Smooth muscle cell (in vitro differentiated cells): ENCODE measurements around the gene CDK9. TPM values are rescaled to one million over a fixed set of nuclear protein-coding genes. Genes with fewer than 3 reads are reported as not detected.

Source experiments
- DNase-seq: peaks from one replicate; lab custom pipeline; 2025; ENCODE audit not compliant: unreplicated experiment; lab: John Stamatoyannopoulos, UW
- H2AFZ ChIP-seq: fragments of 200-600 bp; sonication (generic); 2 replicates; pipeline ENCODE4 v1.6.0; 2016; ENCODE audit warnings: antibody characterized with exemption, low read depth, mild to moderate bottlenecking
- H3F3A ChIP-seq: fragments of 200-600 bp; sonication (generic); 2 replicates; pipeline ENCODE4 v1.6.0; 2017; ENCODE audit warnings: antibody characterized with exemption, low read depth
- H3K27ac ChIP-seq: fragments of 200-600 bp; sonication (generic); 2 replicates; pipeline ENCODE4 v1.5.1; 2016; ENCODE audit warnings: low read depth, mild to moderate bottlenecking
- H3K27me3 ChIP-seq: fragments of 200-600 bp; sonication (generic); 2 replicates; pipeline ENCODE4 v1.6.1; 2016; ENCODE audit warnings: low read depth, mild to moderate bottlenecking
- H3K36me3 ChIP-seq: fragments of 200-600 bp; sonication (generic); 2 replicates; pipeline ENCODE4 v1.5.1; 2016; ENCODE audit warnings: low read depth
- H3K4me1 ChIP-seq: fragments of 200-600 bp; sonication (generic); 2 replicates; pipeline ENCODE4 v1.5.1; 2016; ENCODE audit warnings: low read depth
- H3K4me2 ChIP-seq: fragments of 200-600 bp; sonication (generic); 2 replicates; pipeline ENCODE4 v1.6.0; 2016; ENCODE audit warnings: mild to moderate bottlenecking
- H3K4me3 ChIP-seq: fragments of 200-600 bp; sonication (generic); 2 replicates; pipeline ENCODE4 v1.5.1; 2016; ENCODE audit warnings: mild to moderate bottlenecking
- H3K79me2 ChIP-seq: fragments of 200-600 bp; sonication (generic); 2 replicates; pipeline ENCODE4 v1.6.0; 2016; ENCODE audit warnings: low read depth, mild to moderate bottlenecking
- H3K9ac ChIP-seq: fragments of 200-600 bp; sonication (generic); 2 replicates; pipeline ENCODE4 v1.6.0; 2016; ENCODE audit warnings: low read depth
- H3K9me3 ChIP-seq: fragments of 200-600 bp; sonication (generic); replicated peaks from 2 replicates; pipeline ENCODE4 v1.5.1; 2016; ENCODE audit warnings: low read depth
- H4K20me1 ChIP-seq: fragments of 200-600 bp; sonication (generic); 2 replicates; pipeline ENCODE4 v1.6.0; 2016; ENCODE audit warnings: low read depth
- CTCF ChIP-seq: fragments of 200-600 bp; sonication (generic); IDR thresholded peaks from 2 replicates; pipeline ENCODE4 v1.5.1; 2017; ENCODE audit warnings: borderline replicate concordance, mild to moderate bottlenecking, antibody characterized with exemption; ENCODE audit not compliant: insufficient read depth, poor library complexity, severe bottlenecking
- WGBS: methylation state at CpG from one replicate; pipeline ENCODE4 v1.1.7; 2016; ENCODE audit warnings: low lambda C conversion rate; 5-methylcytosine and 5-hydroxymethylcytosine counted together
- polyA plus RNA-seq: library from polyadenylated mRNA; unstranded; fragments of >200 nt; fragmentation: Nextera tagmentation; extraction: Ambion mirVana; gene quantifications from 2 replicates; pipeline ENCODE4 v1.2.1, GENCODE V29; 2016
- total RNA-seq: library from RNA; depleted of rRNA; stranded (reverse); fragments of >200 nt; gene quantifications from 2 replicates; pipeline ENCODE4 v1.2.3, GENCODE V29; 2014

Gene CDK9
- total and polyA plus RNA-seq, 2 experiments from 2014 or later, result 38.2 to 68.6 TPM

- Histone ChIP-seq H3K4me3 (no peak overlapping the region), H3K27me3 (no peaks in the 10 kb centered on the region), H3K9me3 (no peaks in the 10 kb centered on the region), H4K20me1 (no peaks in the 10 kb centered on the region), H3K27ac (no peak overlapping the region), H3K9ac (no peak overlapping the region), H3K36me3 (no peaks in the 10 kb centered on the region), H3K4me1 (peaks cover 8% of the 10 kb centered on the region), H2AFZ (no peak overlapping the region), H3K4me2 (no peak overlapping the region), H3F3A (no peaks in the 10 kb centered on the region), H3K79me2 (no peaks in the 10 kb centered on the region)
- 93% methylated on average over 5 of the region's 5 CpGs for WGBS
- TF ChIP-seq CTCF, result no peak
- DNase-seq, result no peak
Observed at GRCh38 chr9:127769101-127769500, 16.7 kb upstream of the CDK9 start.

GRCh38 chr9:127769929-127770582, 15.8 kb upstream of the CDK9 start:
- no peak for DNase-seq
- Histone ChIP-seq H3K9ac (no peak overlapping the region), H3K79me2 (no peaks in the 10 kb centered on the region), H3K4me3 (no peak overlapping the region), H3K27me3 (no peaks in the 10 kb centered on the region), H2AFZ (no peak overlapping the region), H3K4me2 (no peak overlapping the region), H3K27ac (no peak overlapping the region), H3K9me3 (no peaks in the 10 kb centered on the region), H3K4me1 (peaks cover 8% of the 10 kb centered on the region), H3K36me3 (no peaks in the 10 kb centered on the region), H3F3A (no peaks in the 10 kb centered on the region), H4K20me1 (no peaks in the 10 kb centered on the region)
- no peak for TF ChIP-seq CTCF
- WGBS, result 92% methylated on average over 4 of the region's 4 CpGs

GRCh38 chr9:127770583-127770904, 15.3 kb upstream of the CDK9 start:
- Histone ChIP-seq H3F3A (no peaks in the 10 kb centered on the region), H3K36me3 (no peaks in the 10 kb centered on the region), H3K9me3 (no peaks in the 10 kb centered on the region), H3K9ac (no peak overlapping the region), H3K4me2 (peak overlapping the region; percentile 86), H3K79me2 (no peaks in the 10 kb centered on the region), H4K20me1 (no peaks in the 10 kb centered on the region), H2AFZ (peak overlapping the region; percentile 58), H3K27ac (no peak overlapping the region), H3K4me1 (peaks cover 8% of the 10 kb centered on the region), H3K27me3 (no peaks in the 10 kb centered on the region), H3K4me3 (peak overlapping the region; percentile 55)
- WGBS, result 57% methylated on average over 3 of the region's 3 CpGs
- TF ChIP-seq CTCF, result no peak
- DNase-seq, result no peak

- 6% methylated on average over 26 of the region's 43 CpGs for WGBS
- H2AFZ ChIP-seq, result peak overlapping the region; percentile 58
- H3K27ac ChIP-seq, result no peak overlapping the region
Observed at GRCh38 chr9:127770905-127771569, 14.8 kb upstream of the CDK9 start.

More at GRCh38 chr9:127770905-127771569, 14.8 kb upstream of the CDK9 start:
- Histone ChIP-seq H4K20me1 (no peaks in the 10 kb centered on the region), H3K4me2 (peak overlapping the region; percentile 86), H3K4me1 (peaks cover 8% of the 10 kb centered on the region), H3F3A (no peaks in the 10 kb centered on the region), H3K36me3 (no peaks in the 10 kb centered on the region), H3K9me3 (no peaks in the 10 kb centered on the region), H3K27me3 (no peaks in the 10 kb centered on the region), H3K9ac (no peak overlapping the region), H3K4me3 (peak overlapping the region; percentile 55), H3K79me2 (no peaks in the 10 kb centered on the region)
- TF ChIP-seq CTCF, result no peak
- peak; percentile 96 for DNase-seq
